ENCODE measurements around the gene OSM.

DNA sequence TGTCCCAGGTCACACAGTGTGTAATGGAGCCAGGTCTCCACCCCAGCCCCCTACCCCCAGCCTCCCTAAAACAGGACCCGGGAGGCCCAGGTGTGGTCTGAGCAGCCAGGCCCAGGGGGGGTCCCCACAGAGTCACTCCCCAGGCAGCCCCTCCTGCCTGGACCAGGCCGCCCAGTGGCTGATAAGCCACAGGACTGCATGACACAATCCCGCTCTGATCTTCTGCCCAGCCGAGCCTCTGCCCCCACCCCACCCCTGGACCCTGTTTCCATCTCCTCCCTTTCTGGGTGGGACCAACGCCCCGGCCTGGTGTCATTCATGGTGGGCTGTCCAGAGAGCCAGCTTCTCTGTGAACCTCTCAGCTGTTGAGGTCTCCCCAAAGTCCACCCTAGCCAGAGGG is 12.3 kb downstream of the OSM start:
- TF ChIP-seq TAF1 (IDR thresholded peaks at IDR 0.05; ENCODE audit: borderline replicate concordance, low read depth, low read length) (no peak), POLR2A (IDR thresholded peaks at IDR 0.05; ENCODE audit: low read depth, low read length) (no peak), POLR2AphosphoS5 (IDR thresholded peaks at IDR 0.05; ENCODE audit: low read depth, low read length) (no peak)

All from GM12892 (cell line).